HPDE6-E6E7 (cell line): ENCODE measurements around the gene CEP78.

Experiments
- DNase-seq: peaks from one replicate; pipeline ENCODE4 v3.0.0; 2011; ENCODE audit warnings: missing footprints; ENCODE audit errors: extremely low spot score

CEP78 gene

GRCh38 chr9:78306222-78307076 is 70.6 kb downstream of the CEP78 start:
- no peak for DNase-seq

DNA sequence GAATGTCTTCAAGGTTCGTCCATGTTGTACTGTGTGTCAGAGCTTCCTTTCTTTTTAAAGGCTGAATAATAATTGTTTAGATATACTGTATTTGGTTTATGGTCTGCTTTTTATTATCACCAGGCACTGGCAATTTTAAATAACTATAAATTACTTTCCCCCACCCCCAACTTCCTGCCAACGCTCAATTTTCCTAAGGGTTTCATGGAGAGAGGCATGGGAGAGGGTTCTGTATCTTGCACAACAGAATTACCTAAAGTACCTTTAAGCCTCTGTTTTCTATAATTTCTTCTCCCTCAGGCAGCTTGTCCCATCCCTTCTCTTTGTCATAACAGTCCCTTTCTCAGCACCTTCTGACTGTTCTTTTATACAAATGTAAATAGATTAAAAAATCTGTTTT is 71.5 kb downstream of the CEP78 start:
- no peak for DNase-seq

- DNase-seq = no peak
Observed at GRCh38 chr9:78309066-78309465, 73.2 kb downstream of the CEP78 start.

- no peak for DNase-seq
Observed at GRCh38 chr9:78311075-78311474, 75.2 kb downstream of the CEP78 start.

DNA sequence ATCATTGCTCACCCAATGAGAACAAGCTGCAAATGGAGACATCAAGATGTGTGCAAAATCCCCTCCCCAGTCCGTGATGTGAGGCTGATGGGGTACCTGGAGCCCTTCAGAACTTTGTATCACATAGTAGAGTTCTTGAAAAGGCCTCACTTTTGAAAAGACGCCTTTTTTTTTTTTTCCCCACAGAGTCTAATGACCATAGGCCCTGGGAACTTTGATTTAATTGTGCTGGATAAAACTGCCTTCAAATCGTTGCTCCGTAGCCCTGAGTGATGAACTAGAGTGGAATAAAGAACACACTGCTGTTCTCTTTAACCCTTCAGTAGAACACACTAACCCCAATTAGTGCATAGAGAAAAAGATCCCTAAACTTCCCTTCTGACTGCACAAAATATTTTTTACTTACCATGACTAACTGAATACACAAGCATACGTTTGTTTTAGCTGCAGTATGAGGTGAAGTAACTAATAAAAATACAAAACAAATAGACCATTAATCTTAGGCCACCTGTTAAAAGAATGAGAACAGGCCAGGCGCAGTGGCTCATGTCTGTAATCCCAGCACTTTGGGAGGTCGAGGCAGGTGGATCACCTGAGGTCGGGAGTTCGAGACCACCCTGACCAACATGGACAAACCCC is 76.1 kb downstream of the CEP78 start:
- no peak for DNase-seq

DNA sequence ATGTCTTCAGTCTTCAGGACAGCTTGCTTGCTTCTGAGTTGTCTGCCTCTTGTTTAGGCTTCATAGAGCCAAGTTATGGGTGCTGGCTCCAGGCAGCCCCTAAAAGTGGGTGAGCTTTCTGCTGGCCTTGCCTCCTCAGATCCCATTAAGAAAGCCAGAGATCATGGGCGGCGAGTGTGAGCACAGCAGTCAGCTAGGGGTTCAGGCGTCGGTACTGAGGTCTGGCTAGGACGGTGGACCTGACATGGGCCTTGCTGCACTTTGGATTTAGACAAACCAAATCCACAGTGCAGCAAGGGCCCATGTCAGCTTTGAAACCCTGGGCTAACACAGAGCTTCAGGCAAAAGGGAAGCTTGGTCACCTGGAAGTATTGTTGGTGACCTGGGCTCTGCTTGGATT is 78.7 kb downstream of the CEP78 start:
- no peak for DNase-seq

GRCh38 chr9:78314953-78315870 is 79.3 kb downstream of the CEP78 start:
- DNase-seq = no peak

DNA sequence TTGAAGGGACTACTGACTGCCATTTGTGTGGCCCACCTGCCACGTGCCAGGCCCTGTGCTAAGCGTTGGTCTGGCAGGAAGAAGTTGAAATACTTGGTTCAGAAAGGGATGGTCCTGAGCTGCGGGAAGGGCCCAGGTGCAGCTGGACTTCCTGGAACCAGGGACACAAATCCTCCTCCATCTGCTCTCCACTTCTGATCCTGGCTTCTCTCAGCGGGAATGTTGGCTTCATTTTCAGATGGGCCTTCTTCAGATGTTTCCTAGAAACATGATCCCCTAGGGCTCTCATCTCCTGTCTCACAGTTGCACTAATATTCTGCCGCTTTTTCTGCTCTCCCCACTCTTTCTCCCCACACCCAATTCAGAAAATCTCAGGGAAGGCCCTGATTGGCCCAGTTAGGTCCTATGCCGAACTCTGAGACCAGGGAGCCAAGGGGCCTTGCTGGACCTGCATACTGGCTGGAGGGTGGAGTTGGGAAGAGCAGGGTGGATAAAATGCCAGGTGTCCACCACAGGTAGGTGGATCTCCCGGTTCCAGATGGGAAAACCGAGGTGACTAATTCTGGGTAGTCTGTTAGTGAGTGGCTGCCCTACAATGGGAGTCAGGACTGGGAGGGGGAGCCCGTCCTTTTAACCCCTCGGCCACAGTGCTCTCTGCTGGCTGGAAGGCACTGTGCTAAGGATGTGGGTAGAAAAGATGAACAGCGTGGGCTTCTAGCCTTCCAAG is 80.5 kb downstream of the CEP78 start:
- no peak for DNase-seq

GRCh38 chr9:78319197-78320029 is 83.5 kb downstream of the CEP78 start:
- no peak for DNase-seq

- DNase-seq = no peak
Observed at GRCh38 chr9:78320030-78320693, 84.3 kb downstream of the CEP78 start.

DNA sequence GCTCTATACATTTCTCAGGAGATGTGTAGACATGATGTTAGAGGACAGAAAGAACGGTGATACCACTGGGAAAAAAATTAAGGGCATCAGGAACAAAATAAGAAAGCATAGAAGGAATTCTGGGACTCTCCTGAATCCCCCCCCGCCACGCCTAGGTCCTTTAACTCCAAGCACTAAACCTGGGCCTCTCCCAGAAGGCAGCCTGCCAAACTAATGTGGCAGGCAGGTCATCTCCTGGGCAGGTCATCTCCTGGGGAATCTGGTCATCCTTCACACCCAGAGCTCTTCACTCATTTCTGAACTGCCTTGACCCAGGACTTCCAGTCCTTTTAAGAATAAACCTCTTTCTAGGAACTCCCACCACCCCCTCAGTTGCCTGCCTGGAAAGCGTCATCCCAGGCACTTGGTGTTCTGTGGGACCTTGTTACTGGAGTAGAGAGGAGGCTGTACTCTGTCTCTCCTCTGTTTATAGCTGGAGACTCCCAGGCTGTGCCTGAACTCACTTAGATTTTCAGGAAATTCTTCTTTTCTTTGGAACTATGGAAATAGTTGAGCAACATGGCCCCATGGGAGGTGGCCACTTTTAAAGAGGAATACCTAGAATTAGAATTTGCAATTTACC is 85.1 kb downstream of the CEP78 start:
- no peak for DNase-seq

DNA sequence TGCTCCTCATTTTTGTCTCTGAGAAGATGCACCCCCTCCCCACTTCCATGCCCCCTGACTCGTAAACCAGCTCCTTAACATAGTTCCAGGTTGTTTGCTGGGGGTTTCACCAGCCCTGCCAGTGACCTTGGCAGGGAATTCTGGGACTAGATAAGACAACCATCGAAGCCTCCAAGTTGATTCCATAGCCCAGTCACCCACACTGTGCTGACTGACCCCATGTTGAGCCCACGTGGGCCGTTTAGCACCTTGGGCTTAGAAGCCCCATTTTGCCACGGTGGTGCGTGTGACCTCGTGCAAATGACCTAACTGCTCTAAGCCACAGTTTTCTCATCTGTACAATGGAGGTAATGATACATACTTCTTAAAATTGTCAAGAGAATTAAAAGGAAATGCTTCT is 85.6 kb downstream of the CEP78 start:
- no peak for DNase-seq

- DNase-seq = no peak
Observed at GRCh38 chr9:78324068-78324650, 88.3 kb downstream of the CEP78 start.

DNA sequence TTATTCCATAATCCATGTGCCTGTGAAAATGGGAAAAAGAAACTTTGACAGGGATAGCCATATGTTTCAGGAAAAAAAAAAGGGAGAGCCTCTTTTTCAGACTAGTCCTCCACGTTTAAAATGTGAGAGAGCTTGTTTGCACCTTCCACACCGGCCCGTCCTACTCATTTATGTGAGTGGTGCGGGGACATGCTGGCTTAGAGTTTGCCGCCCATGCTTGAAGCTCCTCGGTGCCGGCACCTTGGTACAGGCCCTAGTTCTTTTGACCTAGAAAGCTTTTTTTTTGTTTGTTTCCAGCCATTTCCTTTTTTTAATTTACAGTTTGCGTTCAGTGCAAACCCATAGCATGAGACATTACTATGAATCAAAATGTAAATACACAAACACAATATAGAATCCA is 88.8 kb downstream of the CEP78 start:
- no peak for DNase-seq

DNA sequence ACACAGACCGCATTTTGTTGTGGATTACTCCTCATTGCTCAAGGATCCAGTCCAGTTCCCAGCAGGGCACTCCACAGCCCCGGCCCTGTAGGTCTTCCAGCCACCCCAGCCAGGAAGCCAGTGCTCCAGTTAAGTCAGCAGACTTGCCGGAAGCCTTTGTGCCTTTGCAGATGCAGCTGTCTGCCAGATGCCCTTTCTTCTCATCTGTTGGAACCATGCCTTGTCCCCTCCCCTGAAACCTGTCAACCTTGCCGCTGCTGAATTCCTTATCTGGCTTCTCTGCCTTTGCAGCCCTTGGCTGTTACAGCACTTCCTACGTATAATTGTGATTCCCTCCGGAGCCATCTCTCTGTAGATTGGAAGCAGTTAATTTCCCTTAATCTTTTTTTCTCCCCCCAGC is 89.5 kb downstream of the CEP78 start:
- DNase-seq = no peak

DNA sequence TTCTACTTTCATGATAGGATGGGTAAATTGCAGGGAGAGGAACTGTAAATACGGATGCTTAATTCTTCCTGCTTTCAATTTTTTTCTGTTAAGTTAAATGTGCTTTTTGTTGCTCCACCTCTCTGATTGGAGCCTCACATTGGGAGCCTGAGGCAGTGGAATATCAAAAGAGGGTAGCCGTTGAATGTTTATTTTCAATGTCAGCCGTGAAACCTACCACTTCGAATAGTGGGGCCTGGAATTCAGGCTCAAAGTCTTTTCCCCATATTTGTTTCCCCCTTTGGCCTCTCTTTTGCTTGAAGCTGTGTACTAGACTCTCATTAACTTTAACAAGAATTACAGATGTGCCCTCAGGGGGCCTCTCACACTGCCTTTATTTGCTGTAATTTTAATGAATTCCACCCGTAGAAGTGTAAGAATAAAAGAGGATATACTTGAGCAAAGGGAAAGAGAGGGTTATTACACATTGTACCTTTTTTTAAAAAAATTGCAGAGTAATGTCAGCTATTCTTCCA is 90.0 kb downstream of the CEP78 start:
- DNase-seq = no peak

DNA sequence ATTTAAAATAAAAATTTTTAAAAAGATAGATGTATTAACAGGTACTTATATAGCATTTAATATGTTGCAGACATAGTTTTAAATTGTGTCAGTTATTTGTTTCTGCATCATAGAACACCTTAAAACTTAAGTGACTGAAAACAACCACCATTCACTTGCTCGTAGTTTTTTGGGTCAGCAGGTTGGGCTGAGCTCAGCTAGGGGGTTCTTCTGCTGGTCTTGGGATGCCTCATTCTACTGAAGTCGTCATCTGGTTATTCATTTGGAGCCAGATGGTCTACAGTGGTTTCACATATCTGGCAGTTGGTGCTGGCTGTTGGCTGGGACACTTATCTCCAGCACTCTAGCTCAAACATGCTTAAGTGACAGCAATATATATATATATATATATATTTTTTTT is 90.7 kb downstream of the CEP78 start:
- no peak for DNase-seq
